IMR-90 (cell line): ENCODE measurements around the gene NFKBIB. TPM values are rescaled to one million over a fixed set of nuclear protein-coding genes. Genes with fewer than 3 reads are reported as not detected.
"Not testable (repeated sequence)": the region's sequence is repeated elsewhere in the genome, so short reads cannot be mapped to it uniquely, and the experiment has no call there.

Experiments used
- ATAC-seq: fragments of 200-7000 bp; cut with Tn5 transposase; 2 replicates; pipeline ENCODE4 v1.9.1; 2020; ENCODE audit warnings: low read depth, mild to moderate bottlenecking, moderate library complexity
- BruUV-seq: library from RNA; stranded (reverse); fragments of 400-500 nt; replicated peaks from 2 replicates; lab custom pipeline; 2021; lab: Mats Ljungman, UMichigan
- CTCF ChIA-PET: fragments of 300-600 bp; formaldehyde crosslinking; extraction: SDS; loops from one replicate; lab custom pipeline; 2021; ENCODE audit warnings: antibody characterized with exemption; lab: Yijun Ruan, JAX
- POLR2A ChIA-PET: fragments of 300-600 bp; sonication (Branson Sonifier 250); formaldehyde crosslinking; loops from one replicate; lab custom pipeline; 2022; ENCODE audit warnings: antibody characterized with exemption; ENCODE audit not compliant: unreplicated experiment; lab: Charles Lee
- DNase-seq: peaks from one replicate; pipeline ENCODE4 v3.0.0; 2013
- H2AFZ ChIP-seq: replicated peaks from 2 replicates; pipeline ENCODE3; 2013; ENCODE audit warnings: low read length, mild to moderate bottlenecking; ENCODE audit not compliant: poor library complexity
- H2AK5ac ChIP-seq: 2 replicates; pipeline ENCODE4 v1.6.1; 2013; ENCODE audit warnings: low read depth, low read length, inconsistent platforms
- H2AK9ac ChIP-seq: replicated peaks from 2 replicates; pipeline ENCODE3; 2013; ENCODE audit warnings: mild to moderate bottlenecking, low read depth, low read length, moderate library complexity; ENCODE audit not compliant: poor library complexity
- H2BK120ac ChIP-seq: 2 replicates; pipeline ENCODE4 v1.6.1; 2013; ENCODE audit warnings: low read depth, low read length, inconsistent platforms
- H2BK15ac ChIP-seq: 3 replicates; pipeline ENCODE4 v1.6.1; 2013; ENCODE audit warnings: low read depth, low read length, inconsistent platforms
- H2BK20ac ChIP-seq: 2 replicates; pipeline ENCODE4 v1.6.1; 2013; ENCODE audit warnings: low read depth, mild to moderate bottlenecking, inconsistent platforms, low read length, moderate library complexity
- H2BK5ac ChIP-seq: 2 replicates; pipeline ENCODE4 v1.6.1; 2013; ENCODE audit warnings: mild to moderate bottlenecking, low read depth, low read length, inconsistent platforms; ENCODE audit not compliant: poor library complexity, severe bottlenecking
- H3K14ac ChIP-seq: replicated peaks from 2 replicates; pipeline ENCODE4 v1.6.1; 2013; ENCODE audit warnings: low read depth, low read length, inconsistent platforms
- H3K18ac ChIP-seq: 2 replicates; pipeline ENCODE4 v1.6.1; 2013; ENCODE audit warnings: low read depth, low read length, control low read depth
- H3K23ac ChIP-seq: 2 replicates; pipeline ENCODE4 v1.6.1; 2013; ENCODE audit warnings: low read depth, low read length, inconsistent platforms
- H3K27ac ChIP-seq: 2 replicates; pipeline ENCODE4 v1.5.1; 2013; ENCODE audit warnings: mild to moderate bottlenecking, control low read depth, low read length; ENCODE audit not compliant: insufficient read depth
- H3K27me3 ChIP-seq: 2 replicates; pipeline ENCODE4 v1.6.1; 2013; ENCODE audit warnings: low read length; ENCODE audit not compliant: control insufficient read depth, insufficient read depth
- H3K36me3 ChIP-seq: 2 replicates; pipeline ENCODE4 v1.6.1; 2013; ENCODE audit warnings: low read length, mixed read lengths; ENCODE audit not compliant: control insufficient read depth, insufficient read depth
- H3K4ac ChIP-seq: 2 replicates; pipeline ENCODE4 v1.6.1; 2013; ENCODE audit warnings: low read depth, low read length, inconsistent platforms
- H3K4me1 ChIP-seq: 2 replicates; pipeline ENCODE4 v1.6.1; 2013; ENCODE audit warnings: low read length, mixed read lengths; ENCODE audit not compliant: control insufficient read depth, insufficient read depth
- H3K4me2 ChIP-seq: 2 replicates; pipeline ENCODE4 v1.6.1; 2013; ENCODE audit warnings: low read depth, mild to moderate bottlenecking, control low read depth, low read length, moderate library complexity
- H3K4me3 ChIP-seq: 2 replicates; pipeline ENCODE4 v1.5.1; 2013; ENCODE audit warnings: low read depth, mild to moderate bottlenecking, control low read depth, low read length, moderate library complexity; ENCODE audit not compliant: insufficient read depth
- H3K56ac ChIP-seq: 2 replicates; pipeline ENCODE4 v1.6.1; 2013; ENCODE audit warnings: low read length, inconsistent platforms; ENCODE audit not compliant: insufficient read depth; ENCODE audit errors: extremely low read depth
- H3K79me1 ChIP-seq, 2 experiments: 2 replicates each; pipeline ENCODE4 v1.6.1; 2013; ENCODE audit warnings: low read length in 2 of 2, inconsistent platforms in 1 of 2, low read depth in 1 of 2
- H3K9ac ChIP-seq: 2 replicates; pipeline ENCODE4 v1.6.1; 2013; ENCODE audit warnings: low read depth, low read length, control low read depth
- H3K9me1 ChIP-seq: 2 replicates; pipeline ENCODE4 v1.6.1; 2013; ENCODE audit warnings: low read length, inconsistent platforms; ENCODE audit not compliant: insufficient read depth
- H3K9me3 ChIP-seq: 2 replicates; pipeline ENCODE4 v1.6.1; 2013; ENCODE audit warnings: low read length; ENCODE audit not compliant: control insufficient read depth, insufficient read depth
- H4K20me1 ChIP-seq: 2 replicates; pipeline ENCODE4 v1.6.1; 2013; ENCODE audit warnings: low read length, inconsistent platforms; ENCODE audit not compliant: insufficient read depth
- H4K5ac ChIP-seq: 2 replicates; pipeline ENCODE4 v1.6.1; 2013; ENCODE audit warnings: mild to moderate bottlenecking, low read depth, low read length, control low read depth
- H4K8ac ChIP-seq, 2 experiments: 2 replicates each; pipeline ENCODE4 v1.6.1; 2013; ENCODE audit warnings: low read depth in 2 of 2, low read length in 2 of 2, control low read depth in 1 of 2, inconsistent platforms in 1 of 2
- H4K91ac ChIP-seq: 2 replicates; pipeline ENCODE4 v1.6.1; 2013; ENCODE audit warnings: low read depth, low read length, inconsistent platforms; ENCODE audit not compliant: insufficient read depth
- WGBS, 2 experiments: methylation state at CpG; one replicate each; pipeline versions ENCODE4 v1.1.5 to v1.1.7; 2013; ENCODE audit warnings: missing lambda C conversion rate in 2 of 2; ENCODE audit not compliant: insufficient read length in 1 of 2; ENCODE audit errors: extremely low coverage in 2 of 2; 5-methylcytosine and 5-hydroxymethylcytosine counted together
- dilution Hi-C: fragments of 300-500 bp; cut with HindIII; formaldehyde crosslinking; loops from one replicate; pipeline ENCODE4 v1.14.3; 2018; ENCODE audit warnings: low sequenced_read_pairs; ENCODE audit not compliant: unreplicated experiment
- in situ Hi-C: fragments of 300-500 bp; cut with MboI; formaldehyde crosslinking; loops from 3 replicates; pipeline ENCODE4 v1.14.3; 2019; ENCODE audit warnings: low sequenced_read_pairs, inconsistent platforms, mixed read lengths
- intact Hi-C: fragments of 100-400 bp; cut with micrococcal nuclease; formaldehyde crosslinking; loops from 2 replicates; pipeline ENCODE4 v1.10.0; 2022
- polyA plus RNA-seq, 3 experiments: library from polyadenylated mRNA; depleted of rRNA; stranded (reverse); fragments of >200 nt; gene quantifications; 2 replicates each; pipeline ENCODE4 v1.2.3, GENCODE V29; 2012; ENCODE audit warnings: low replicate concordance in 1 of 3
- total RNA-seq: library from RNA; depleted of rRNA; stranded (reverse); fragments of >200 nt; gene quantifications from 2 replicates; pipeline ENCODE4 v1.2.3, GENCODE V29; 2012

The NFKBIB gene
- total and polyA plus RNA-seq, 2 of the 4 experiments (the other 2 are of a cell fraction), result 7.5 to 25.5 TPM

DNA sequence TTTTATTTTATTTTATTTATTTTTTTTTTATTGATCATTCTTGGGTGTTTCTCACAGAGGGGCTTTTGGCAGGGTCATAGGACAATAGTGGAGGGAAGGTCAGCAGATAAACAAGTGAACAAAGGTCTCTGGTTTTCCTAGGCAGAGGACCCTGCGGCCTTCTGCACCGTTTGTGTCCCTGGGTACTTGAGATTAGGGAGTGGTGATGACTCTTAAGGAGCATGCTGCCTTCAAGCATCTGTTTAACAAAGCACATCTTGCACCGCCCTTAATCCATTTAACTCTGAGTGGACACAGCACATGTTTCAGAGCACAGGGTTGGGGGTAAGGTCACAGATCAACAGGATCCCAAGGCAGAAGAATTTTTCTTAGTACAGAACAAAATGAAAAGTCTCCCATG, 44.8 kb upstream of the NFKBIB start:
- H2AFZ ChIP-seq, H4K91ac ChIP-seq, H2AK9ac ChIP-seq, H3K4ac ChIP-seq, H4K8ac ChIP-seq, H4K5ac ChIP-seq, H3K23ac ChIP-seq, H3K18ac ChIP-seq, H3K9ac ChIP-seq, H3K4me3 ChIP-seq, POLR2A ChIA-PET, H2BK5ac ChIP-seq, CTCF ChIA-PET, H4K20me1 ChIP-seq, H2BK120ac ChIP-seq, H2AK5ac ChIP-seq, H3K9me1 ChIP-seq, intact Hi-C loops, H3K4me2 ChIP-seq, H2BK20ac ChIP-seq, H3K56ac ChIP-seq, in situ Hi-C loops, H2BK15ac ChIP-seq, H3K14ac ChIP-seq, H3K36me3 ChIP-seq, dilution Hi-C loops, BruUV-seq, ATAC-seq, H3K27ac ChIP-seq, H3K9me3 ChIP-seq, H3K27me3 ChIP-seq, DNase-seq: not testable (repeated sequence)
- H3K4me1 ChIP-seq, result peaks cover 11% of the 10 kb centered on the region
- no CpG with 5 or more reads among the region's 3 CpGs for WGBS, 2 experiments
- peaks cover 4 to 20% of the 10 kb centered on the region in 2 experiments; a peak in 3 of 4 replicates for H3K79me1 ChIP-seq

GRCh38 chr19:38855751-38856150, 44.0 kb upstream of the NFKBIB start:
- intact Hi-C loops, result not testable (repeated sequence)

More at GRCh38 chr19:38855751-38856150, 44.0 kb upstream of the NFKBIB start:
- H4K91ac ChIP-seq, H3K9ac ChIP-seq, H3K23ac ChIP-seq, H3K36me3 ChIP-seq, CTCF ChIA-PET, H4K8ac ChIP-seq, H3K56ac ChIP-seq, H3K4me2 ChIP-seq, H4K20me1 ChIP-seq, H2BK15ac ChIP-seq, H3K4ac ChIP-seq, H3K14ac ChIP-seq, H4K5ac ChIP-seq, H2BK5ac ChIP-seq, H2BK120ac ChIP-seq, ATAC-seq, BruUV-seq, H2BK20ac ChIP-seq, H3K27me3 ChIP-seq, H2AFZ ChIP-seq, DNase-seq, H3K9me3 ChIP-seq, H3K4me3 ChIP-seq, H3K18ac ChIP-seq, H3K9me1 ChIP-seq, H3K27ac ChIP-seq, in situ Hi-C loops, dilution Hi-C loops, POLR2A ChIA-PET, H2AK5ac ChIP-seq, H2AK9ac ChIP-seq: not testable (repeated sequence)
- WGBS, 2 experiments, result no CpG with 5 or more reads among the region's 37 CpGs
- Histone ChIP-seq H3K79me1 (peaks cover 4 to 19% of the 10 kb centered on the region in 2 experiments; a peak in 3 of 4 replicates), H3K4me1 (peaks cover 10% of the 10 kb centered on the region)
